OCI-LY1 (cell line): ENCODE results near the gene JUN.

Experiments
- H2AFZ ChIP-seq: fragments of 200-600 bp; sonication (generic), shearing (Covaris generic); 2 replicates; pipeline ENCODE4 v1.6.0; 2014; ENCODE audit warnings: antibody characterized with exemption, mild to moderate bottlenecking, low read length
- H3F3A ChIP-seq: fragments of 200-600 bp; sonication (generic), shearing (Covaris generic); 2 replicates; pipeline ENCODE4 v1.6.0; 2014; ENCODE audit warnings: mild to moderate bottlenecking, antibody characterized with exemption, low read length, moderate library complexity; ENCODE audit not compliant: insufficient read depth
- H3K27ac ChIP-seq: fragments of 200-600 bp; sonication (generic); 2 replicates; pipeline ENCODE4 v1.5.1; 2014; ENCODE audit warnings: low read length, mixed run types, mild to moderate bottlenecking, low read depth; ENCODE audit not compliant: poor library complexity, severe bottlenecking
- H3K27me3 ChIP-seq: fragments of 200-600 bp; sonication (generic); 2 replicates; pipeline ENCODE4 v1.6.0; 2014; ENCODE audit warnings: antibody characterized with exemption, mild to moderate bottlenecking, low read length, moderate library complexity; ENCODE audit not compliant: insufficient read depth
- H3K36me3 ChIP-seq: fragments of 200-600 bp; sonication (generic); 2 replicates; pipeline ENCODE4 v1.6.1; 2014; ENCODE audit warnings: mild to moderate bottlenecking, antibody characterized with exemption, low read length, moderate library complexity, mixed read lengths; ENCODE audit not compliant: insufficient read depth
- H3K4me1 ChIP-seq: fragments of 200-600 bp; sonication (generic); 2 replicates; pipeline ENCODE4 v1.5.1; 2014; ENCODE audit warnings: mild to moderate bottlenecking, low read length, moderate library complexity; ENCODE audit not compliant: insufficient read depth, severe bottlenecking
- H3K4me2 ChIP-seq: fragments of 200-600 bp; sonication (generic), shearing (Covaris generic); 2 replicates; pipeline ENCODE4 v1.6.1; 2014; ENCODE audit warnings: low read length
- H3K4me3 ChIP-seq: fragments of 200-600 bp; sonication (generic); 2 replicates; pipeline ENCODE4 v1.5.1; 2014; ENCODE audit warnings: low read length, low read depth, mild to moderate bottlenecking, mixed read lengths; ENCODE audit not compliant: poor library complexity, severe bottlenecking
- H3K79me2 ChIP-seq: fragments of 200-600 bp; shearing (Covaris generic); 2 replicates; pipeline ENCODE4 v1.6.1; 2016; ENCODE audit warnings: mixed run types, low read length, mixed read lengths; ENCODE audit not compliant: insufficient read depth
- H3K9ac ChIP-seq: fragments of 200-600 bp; sonication (generic), shearing (Covaris generic); 2 replicates; pipeline ENCODE4 v1.6.1; 2014; ENCODE audit warnings: mild to moderate bottlenecking, low read length, mixed read lengths
- H3K9me2 ChIP-seq: fragments of 200-600 bp; sonication (generic), shearing (Covaris generic); 2 replicates; pipeline ENCODE4 v1.6.1; 2014; ENCODE audit warnings: low read depth, mild to moderate bottlenecking, low read length, mixed read lengths
- H3K9me3 ChIP-seq: fragments of 200-600 bp; shearing (Covaris generic); 2 replicates; pipeline ENCODE4 v1.6.1; 2014; ENCODE audit warnings: low read length, mixed read lengths
- H4K20me1 ChIP-seq: fragments of 200-600 bp; sonication (generic), shearing (Covaris generic); 2 replicates; pipeline ENCODE4 v1.6.0; 2016; ENCODE audit warnings: mild to moderate bottlenecking, low read length; ENCODE audit not compliant: insufficient read depth
- CTCF ChIP-seq: fragments of 200-600 bp; sonication (generic), shearing (Covaris generic); IDR thresholded peaks from 2 replicates; pipeline ENCODE4 v1.5.1; 2017; ENCODE audit warnings: mild to moderate bottlenecking, antibody characterized with exemption, low read length, moderate library complexity, mixed read lengths
- EZH2 ChIP-seq: fragments of 200-600 bp; sonication (generic), shearing (Covaris generic); IDR thresholded peaks from 2 replicates; pipeline ENCODE4 v1.8.0; 2017; ENCODE audit warnings: borderline replicate concordance, mixed run types, mild to moderate bottlenecking, antibody characterized with exemption, low read length, moderate library complexity, mixed read lengths

The JUN gene

DNA sequence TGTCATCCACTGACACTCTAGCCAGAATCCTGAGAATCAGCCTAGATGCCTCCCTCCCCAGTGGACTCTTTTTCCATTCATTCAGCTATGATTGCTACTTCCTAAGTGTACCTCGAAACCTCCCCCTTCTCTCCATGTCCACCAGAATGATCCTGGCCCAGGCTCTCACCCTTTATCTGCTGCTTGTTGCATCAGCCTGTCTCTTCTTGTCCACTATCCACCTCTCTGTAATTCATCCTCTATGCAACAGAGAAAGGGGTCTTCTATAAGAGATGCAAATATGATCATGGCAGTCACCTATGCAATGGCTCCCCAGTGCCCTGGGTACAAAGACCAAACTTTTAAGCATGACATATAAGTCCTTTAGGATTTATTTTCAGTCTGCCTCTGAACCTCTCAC, 37.7 kb downstream of the JUN start:
- H3K9me2 ChIP-seq = no peaks in the 10 kb centered on the region
- H4K20me1 ChIP-seq = no peaks in the 10 kb centered on the region
- no peaks in the 10 kb centered on the region for H3K4me1 ChIP-seq
- H3K4me2 ChIP-seq = no peak overlapping the region
- no peak overlapping the region for H2AFZ ChIP-seq
- no peak overlapping the region for H3K9ac ChIP-seq
- TF ChIP-seq EZH2 = no peak
- no peak for TF ChIP-seq CTCF
- H3K79me2 ChIP-seq = no peaks in the 10 kb centered on the region
- H3K4me3 ChIP-seq = no peak overlapping the region
- no peak overlapping the region for H3K27ac ChIP-seq
- no peaks in the 10 kb centered on the region for H3K27me3 ChIP-seq
- no peaks in the 10 kb centered on the region for H3K36me3 ChIP-seq
- H3K9me3 ChIP-seq = no peaks in the 10 kb centered on the region
- H3F3A ChIP-seq = no peaks in the 10 kb centered on the region

DNA sequence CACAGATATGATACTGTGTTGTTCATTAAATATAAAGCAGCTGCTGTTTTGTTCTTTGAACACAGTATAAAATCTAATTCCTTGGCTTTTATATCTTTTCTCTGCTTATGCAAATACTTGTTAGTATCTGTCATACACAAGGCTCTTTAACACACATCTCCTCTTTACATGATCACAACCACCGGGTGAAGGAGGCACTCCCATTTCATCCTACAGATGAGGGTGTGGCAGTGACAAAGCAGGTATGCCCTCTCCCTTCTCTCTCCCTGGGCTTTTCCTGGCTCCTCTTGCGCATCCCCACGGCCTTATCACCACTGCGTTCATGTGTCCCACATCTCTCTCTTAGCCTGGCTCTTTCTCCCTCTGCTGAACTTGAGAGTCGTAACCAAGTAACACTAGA, 38.2 kb downstream of the JUN start:
- H3K9me3 ChIP-seq = no peaks in the 10 kb centered on the region
- no peaks in the 10 kb centered on the region for H3K36me3 ChIP-seq
- no peaks in the 10 kb centered on the region for H3F3A ChIP-seq
- H3K9me2 ChIP-seq = no peaks in the 10 kb centered on the region
- H3K4me1 ChIP-seq = no peaks in the 10 kb centered on the region
- H3K27me3 ChIP-seq = no peaks in the 10 kb centered on the region
- H2AFZ ChIP-seq = no peak overlapping the region
- H3K27ac ChIP-seq = no peak overlapping the region
- no peak overlapping the region for H3K4me3 ChIP-seq
- no peaks in the 10 kb centered on the region for H3K79me2 ChIP-seq
- no peak overlapping the region for H3K4me2 ChIP-seq
- no peaks in the 10 kb centered on the region for H4K20me1 ChIP-seq
- TF ChIP-seq EZH2 (no peak), CTCF (no peak)
- no peak overlapping the region for H3K9ac ChIP-seq

GRCh38 chr1:58745117-58745516, 38.7 kb downstream of the JUN start:
- Histone ChIP-seq H2AFZ (no peak overlapping the region), H3K36me3 (no peaks in the 10 kb centered on the region), H3K79me2 (no peaks in the 10 kb centered on the region), H3K9me2 (no peaks in the 10 kb centered on the region), H3K4me2 (no peak overlapping the region), H3K27me3 (no peaks in the 10 kb centered on the region), H3K4me1 (no peaks in the 10 kb centered on the region), H4K20me1 (no peaks in the 10 kb centered on the region), H3K27ac (no peak overlapping the region), H3F3A (no peaks in the 10 kb centered on the region), H3K9ac (no peak overlapping the region), H3K4me3 (no peak overlapping the region), H3K9me3 (no peaks in the 10 kb centered on the region)
- no peak for TF ChIP-seq EZH2
- TF ChIP-seq CTCF = no peak
